Activated naive CD4-positive, alpha-beta T cell (primary cell): Measurements from ENCODE around the gene TAS2R60.
"Not testable (repeated sequence)": the region's sequence is repeated elsewhere in the genome, so short reads cannot be mapped to it uniquely, and the experiment has no call there.

ENCODE experiments used
- DNase-seq, 4 experiments: peaks; one replicate each; lab custom pipeline; 2025; lab: John Stamatoyannopoulos, UW

The TAS2R60 gene

DNA sequence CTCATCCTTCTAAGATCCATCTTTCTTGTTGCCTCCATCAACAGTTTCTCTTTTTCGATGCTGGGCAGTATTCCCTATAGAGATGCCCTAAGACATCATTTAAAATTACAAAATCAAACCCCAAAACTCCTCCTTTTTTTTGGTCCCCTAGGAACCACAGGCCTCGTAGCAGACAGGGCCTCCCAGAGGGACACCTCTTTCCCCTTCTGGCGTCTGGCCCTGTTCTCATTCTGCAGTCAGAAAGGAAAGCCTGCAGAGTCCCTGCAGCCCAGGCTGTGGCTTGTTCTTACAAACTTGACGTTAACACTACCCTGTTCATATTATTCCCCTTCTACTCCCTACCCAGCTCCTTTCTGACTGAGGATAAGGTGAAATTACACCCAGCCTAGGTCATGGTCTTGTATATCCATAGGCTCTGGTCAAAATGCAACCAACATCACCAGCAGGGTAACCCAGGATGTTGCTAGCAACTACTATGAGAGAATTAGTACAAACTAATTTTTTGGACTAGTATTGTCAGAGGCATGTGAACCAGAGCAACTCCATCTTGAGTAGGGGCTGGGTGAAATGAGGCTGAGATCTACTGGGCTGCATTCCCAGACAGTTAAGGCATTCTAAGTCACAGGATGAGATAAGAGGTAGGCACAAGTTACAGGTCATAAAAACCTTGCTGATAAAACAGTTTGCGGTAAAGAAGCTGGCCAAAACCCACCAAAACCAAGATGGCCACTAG, 31.1 kb upstream of the TAS2R60 start:
- DNase-seq, result no peak

DNA sequence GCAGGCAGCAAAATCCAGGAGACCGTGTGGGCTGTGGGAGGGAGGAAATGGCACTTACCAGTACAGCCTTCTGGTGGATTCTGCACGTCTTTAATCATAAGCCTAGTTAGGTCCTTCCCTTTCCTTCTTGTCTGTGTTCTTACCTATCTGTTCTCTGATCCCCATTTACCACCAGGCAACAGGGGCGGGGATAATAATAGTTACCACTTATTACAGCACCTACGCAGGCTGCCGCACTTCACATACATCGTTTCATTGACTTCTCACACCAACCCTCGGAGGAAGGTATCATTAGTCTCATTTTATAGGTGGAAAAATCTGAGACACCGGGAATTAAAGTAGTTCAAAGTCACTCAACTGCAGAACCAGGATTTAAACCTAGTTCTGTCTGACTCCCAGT, 30.1 kb upstream of the TAS2R60 start:
- DNase-seq, result no peak

DNA sequence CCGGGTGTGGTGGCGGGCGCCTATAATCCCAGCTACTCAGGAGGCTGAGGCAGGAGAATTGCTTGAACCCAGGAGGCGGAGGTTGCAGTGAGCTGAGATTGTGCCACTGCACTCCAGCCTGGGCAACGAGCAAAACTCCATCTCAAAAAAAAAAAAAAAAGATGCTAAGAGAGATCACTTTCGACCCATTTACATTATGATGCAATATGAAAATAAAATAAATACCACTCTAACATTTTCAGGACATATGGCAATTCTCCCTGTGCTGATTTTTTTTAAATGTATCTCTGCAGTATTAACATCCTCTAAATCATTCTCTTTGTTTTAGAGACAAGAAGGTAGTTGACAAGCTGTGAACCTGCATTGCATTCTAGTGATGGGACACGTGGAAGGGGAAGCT, 28.0 kb upstream of the TAS2R60 start:
- DNase-seq, result not testable (repeated sequence)

DNA sequence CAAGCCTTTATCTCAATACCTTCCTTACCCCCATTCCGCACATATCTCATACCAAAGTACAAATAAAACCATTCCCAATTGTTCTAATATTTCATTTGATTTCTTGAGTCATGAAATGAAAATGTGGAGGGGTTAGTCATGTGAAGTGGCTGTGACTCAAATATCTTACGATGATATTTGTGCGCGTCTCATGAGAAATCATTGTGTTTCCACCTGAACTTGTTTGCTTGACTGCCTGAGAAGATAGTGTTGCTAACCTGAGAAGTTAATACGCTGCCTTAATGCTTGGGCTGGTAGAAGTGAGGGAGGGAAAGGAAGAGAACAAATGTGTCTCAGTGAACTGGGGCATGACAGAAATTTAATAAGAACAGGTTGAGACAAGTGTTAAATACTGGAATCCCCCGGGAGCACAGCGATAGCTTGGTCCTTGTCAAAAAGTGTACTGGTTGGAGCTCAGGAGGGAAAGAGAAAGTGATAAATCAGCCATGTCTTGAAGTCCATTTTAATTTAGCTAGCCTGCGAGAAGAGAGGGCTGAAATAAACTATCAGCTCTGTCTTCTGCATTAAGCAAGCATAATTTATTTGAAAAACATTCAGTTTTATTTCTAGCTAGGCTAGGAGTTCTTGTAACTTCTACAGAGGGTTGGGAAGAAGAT, 27.4 kb upstream of the TAS2R60 start:
- DNase-seq, result no peak

GRCh38 chr7:143416565-143417149, 26.6 kb upstream of the TAS2R60 start:
- DNase-seq, result no peak

- DNase-seq, result no peak
Observed at GRCh38 chr7:143417734-143418383, 25.4 kb upstream of the TAS2R60 start.

GRCh38 chr7:143418681-143419458, 24.4 kb upstream of the TAS2R60 start:
- DNase-seq, result no peak

- no peak for DNase-seq
Observed at GRCh38 chr7:143419880-143420279, 23.4 kb upstream of the TAS2R60 start.

GRCh38 chr7:143420624-143421023, 22.6 kb upstream of the TAS2R60 start:
- not testable (repeated sequence) for DNase-seq

DNA sequence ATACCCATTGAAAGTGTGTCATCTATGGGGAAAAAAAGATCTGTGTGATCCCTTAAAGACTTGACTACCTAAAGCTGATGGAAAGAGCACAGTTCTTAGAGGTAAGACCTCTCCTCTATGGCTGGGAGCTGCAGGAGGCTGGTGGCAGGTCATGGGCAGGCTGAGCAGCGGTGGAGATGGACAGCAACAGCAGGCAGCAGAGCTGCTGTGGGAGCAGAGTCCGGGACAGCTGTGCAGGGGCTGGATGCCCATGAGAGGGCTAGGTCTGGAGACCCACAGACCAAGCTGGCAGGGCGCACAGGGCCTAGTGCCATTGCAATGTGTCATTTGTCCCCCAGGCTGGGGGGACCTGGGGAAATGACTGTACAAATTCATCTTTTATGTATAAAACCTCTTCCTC, 21.2 kb upstream of the TAS2R60 start:
- no peak for DNase-seq

DNA sequence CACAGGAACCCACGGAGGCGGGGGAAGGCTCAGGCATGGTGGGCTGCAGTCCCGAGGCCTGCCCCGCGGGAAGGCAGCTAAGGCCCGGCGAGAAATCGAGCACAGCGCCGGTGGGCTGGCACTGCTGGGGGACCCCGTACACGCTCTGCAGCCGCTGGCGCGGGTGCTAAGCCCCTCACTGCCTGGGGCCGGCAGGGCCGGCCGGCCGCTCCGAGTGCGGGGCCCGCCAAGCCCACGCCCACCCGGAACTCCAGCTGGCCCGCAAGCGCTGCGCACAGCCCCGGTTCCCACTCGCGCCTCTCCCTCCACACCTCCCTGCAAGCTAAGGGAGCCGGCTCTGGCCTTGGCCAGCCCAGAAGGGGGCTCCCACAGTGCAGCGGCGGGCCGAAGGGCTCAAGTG, 18.8 kb upstream of the TAS2R60 start:
- DNase-seq, result not testable (repeated sequence)

GRCh38 chr7:143426479-143427142, 16.6 kb upstream of the TAS2R60 start:
- no peak for DNase-seq

DNA sequence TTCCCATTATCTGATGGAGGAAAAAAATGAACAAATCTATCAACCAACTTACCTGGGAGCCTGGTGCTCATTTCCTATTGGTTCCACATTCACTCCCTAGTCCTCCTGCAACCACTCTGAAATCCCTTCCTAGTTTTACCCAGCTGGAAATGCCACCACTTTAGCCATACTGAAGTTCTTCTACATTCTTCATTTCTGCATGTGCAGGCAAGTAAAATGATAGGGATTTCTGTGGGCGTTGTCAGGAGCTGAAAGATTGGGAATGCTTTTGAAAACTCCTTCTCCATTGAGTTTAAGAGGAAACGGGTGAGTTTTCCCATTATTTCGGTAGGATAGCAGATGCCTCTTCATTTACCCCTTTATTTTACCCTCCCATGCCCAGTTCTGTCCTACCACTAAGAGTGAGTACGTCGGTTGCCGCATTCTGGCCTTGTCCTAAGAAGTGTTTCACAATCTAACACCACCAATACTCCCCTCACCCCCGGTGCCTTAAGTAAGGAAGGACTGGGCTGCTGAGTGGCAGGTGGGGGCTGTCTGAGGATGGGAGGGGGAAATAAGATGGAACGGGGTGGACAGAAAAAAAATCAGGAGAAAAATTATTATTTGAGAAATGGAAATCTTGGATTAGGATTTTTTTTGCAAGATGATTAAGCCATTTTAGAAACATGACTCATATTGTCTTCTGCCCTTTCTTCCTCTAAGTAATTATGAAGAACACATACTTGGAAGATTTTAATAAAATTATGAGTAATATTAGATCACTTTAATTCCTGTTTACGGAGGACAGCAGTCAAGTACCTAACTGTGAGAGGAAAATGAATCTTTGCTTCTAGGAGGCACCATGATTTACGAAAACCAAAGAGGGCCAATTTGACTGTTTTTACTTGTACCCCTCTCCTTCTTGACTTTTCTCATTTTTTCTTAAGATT, 13.2 kb upstream of the TAS2R60 start:
- no peak for DNase-seq

- no peak for DNase-seq
Observed at GRCh38 chr7:143431109-143431508, 12.1 kb upstream of the TAS2R60 start.

DNA sequence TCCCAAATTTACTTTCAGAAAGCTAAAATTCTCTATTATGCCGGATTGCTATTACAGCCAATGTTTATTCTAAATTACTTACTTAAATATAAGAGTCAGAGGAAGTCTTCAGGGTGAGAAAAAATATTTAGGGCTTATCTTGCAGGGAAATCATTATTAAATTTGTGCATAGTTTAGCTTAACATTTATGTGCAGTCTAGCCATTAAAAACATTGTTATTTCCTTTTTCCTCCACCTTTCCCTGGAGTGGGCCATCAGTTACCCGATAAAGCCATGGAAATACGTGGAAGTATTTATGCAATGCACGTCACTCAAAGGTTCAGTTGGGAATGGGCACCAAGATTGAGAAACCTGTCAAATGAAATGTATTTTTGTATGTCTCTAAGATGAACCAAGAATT, 9.5 kb upstream of the TAS2R60 start:
- DNase-seq, result no peak

- no peak for DNase-seq
Observed at GRCh38 chr7:143434660-143435059, 8.6 kb upstream of the TAS2R60 start.

- DNase-seq, result no peak
Observed at GRCh38 chr7:143435266-143435665, 8.0 kb upstream of the TAS2R60 start.

DNA sequence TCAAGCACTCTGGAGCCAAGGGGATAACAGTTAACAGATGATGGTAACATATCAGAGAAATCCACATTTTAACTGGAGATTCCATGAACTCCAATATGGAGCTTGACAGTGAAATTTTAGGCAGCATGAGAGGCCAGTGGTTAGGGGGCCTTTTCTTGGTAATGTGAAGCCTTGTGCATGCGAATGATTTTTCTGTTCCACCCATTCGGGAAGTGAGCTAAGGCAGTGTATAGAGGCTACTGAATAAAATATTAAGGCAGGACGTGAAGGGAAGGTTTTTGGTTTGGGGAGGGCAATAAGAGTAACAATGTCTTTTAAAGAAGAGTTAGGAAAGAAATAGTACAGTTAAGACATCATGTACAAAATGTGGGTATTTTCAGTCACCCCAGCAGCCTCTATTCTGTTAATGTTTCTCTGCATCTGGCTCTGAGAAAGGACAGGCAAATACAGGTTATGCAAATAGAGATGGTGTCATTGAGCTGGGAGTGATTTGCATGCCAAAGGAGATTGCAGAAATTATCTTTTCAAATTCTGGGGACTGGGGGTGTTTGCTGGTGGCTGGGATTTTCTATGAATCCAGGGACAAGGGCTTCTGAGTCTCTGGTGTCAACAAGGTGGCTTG, 6.8 kb upstream of the TAS2R60 start:
- DNase-seq, result no peak

GRCh38 chr7:143437578-143437977, 5.7 kb upstream of the TAS2R60 start:
- no peak for DNase-seq

DNA sequence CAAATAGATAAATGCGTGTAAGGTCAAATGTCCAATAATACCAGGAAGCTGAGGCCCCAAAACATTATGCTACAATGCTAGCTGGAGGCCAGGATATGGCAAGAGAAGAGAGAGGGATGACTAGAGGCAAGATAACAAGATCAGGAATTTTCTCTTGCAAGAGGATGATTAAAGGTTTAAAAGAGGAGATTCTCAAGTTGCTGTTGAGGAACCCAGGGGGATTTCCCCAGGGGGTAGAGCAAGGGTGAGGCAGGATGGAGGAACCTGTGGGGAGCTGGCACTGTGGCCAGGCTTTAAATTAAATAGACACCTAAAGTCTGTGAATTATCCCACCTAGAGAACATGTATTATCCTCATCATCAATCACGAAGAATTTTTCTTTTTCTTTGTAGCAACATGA, 3.4 kb upstream of the TAS2R60 start:
- DNase-seq, result no peak
